ENCODE measurements around the gene MRC2.

Gene MRC2

GRCh38 chr17:62703776-62704380 lies 76.4 kb downstream of the MRC2 start:
- H3K27me3 ChIP-seq (ENCODE audit: insufficient read depth, poor library complexity, severe bottlenecking) = peaks cover 10% of the 10 kb centered on the region
- peak overlapping the region; percentile 42 for H3K4me3 ChIP-seq (replicated peaks; ENCODE audit: insufficient read depth, low read length)
- H3K27ac ChIP-seq (replicated peaks) = no peak overlapping the region
- DNase-seq (ENCODE audit: low read depth in 1 of 2, low spot score in 1 of 2) = peak; percentile 29 to 56
- TF ChIP-seq REST (IDR thresholded peaks at IDR 0.05; ENCODE audit: insufficient replicate concordance, low read depth) = no peak
- peak; percentile 60 for TF ChIP-seq CTCF (IDR thresholded peaks at IDR 0.05; ENCODE audit: insufficient read depth, low read length)

GRCh38 chr17:62704381-62704971 lies 77.0 kb downstream of the MRC2 start:
- H3K4me3 ChIP-seq (replicated peaks; ENCODE audit: insufficient read depth, low read length) = peak overlapping the region; percentile 42
- H3K27me3 ChIP-seq (ENCODE audit: insufficient read depth, poor library complexity, severe bottlenecking) = peaks cover 10% of the 10 kb centered on the region
- no peak for DNase-seq (ENCODE audit: low read depth in 1 of 2, low spot score in 1 of 2)
- TF ChIP-seq GABPA (IDR thresholded peaks at IDR 0.05; ENCODE audit: low read depth) = no peak
- TF ChIP-seq SPI1 (IDR thresholded peaks at IDR 0.05; ENCODE audit: borderline replicate concordance, low read depth) = no peak
- TF ChIP-seq CTCF (IDR thresholded peaks at IDR 0.05; ENCODE audit: insufficient read depth, low read length) = no peak
- H3K27ac ChIP-seq (replicated peaks) = no peak overlapping the region

GRCh38 chr17:62705156-62705777 lies 77.8 kb downstream of the MRC2 start:
- no peak for DNase-seq (ENCODE audit: low read depth in 1 of 2, low spot score in 1 of 2)
- H3K27ac ChIP-seq (replicated peaks) = no peak overlapping the region
- TF ChIP-seq POLR2AphosphoS5 (IDR thresholded peaks at IDR 0.05; ENCODE audit: low read depth) = no peak
- no peak for TF ChIP-seq CTCF (IDR thresholded peaks at IDR 0.05; ENCODE audit: insufficient read depth, low read length)
- TF ChIP-seq REST (IDR thresholded peaks at IDR 0.05; ENCODE audit: insufficient replicate concordance, low read depth) = no peak
- no peak for TF ChIP-seq SPI1 (IDR thresholded peaks at IDR 0.05; ENCODE audit: borderline replicate concordance, low read depth)
- no peak for TF ChIP-seq GABPA (IDR thresholded peaks at IDR 0.05; ENCODE audit: low read depth)
- H3K4me3 ChIP-seq (replicated peaks; ENCODE audit: insufficient read depth, low read length) = no peak overlapping the region
- peaks cover 10% of the 10 kb centered on the region for H3K27me3 ChIP-seq (ENCODE audit: insufficient read depth, poor library complexity, severe bottlenecking)

Measured in HL-60 (cell line).